ENCODE measurements around the gene SOX21.
A peak's percentile ranks its signal among the peaks of the same experiment; 100 is the strongest.

SOX21 gene

DNA sequence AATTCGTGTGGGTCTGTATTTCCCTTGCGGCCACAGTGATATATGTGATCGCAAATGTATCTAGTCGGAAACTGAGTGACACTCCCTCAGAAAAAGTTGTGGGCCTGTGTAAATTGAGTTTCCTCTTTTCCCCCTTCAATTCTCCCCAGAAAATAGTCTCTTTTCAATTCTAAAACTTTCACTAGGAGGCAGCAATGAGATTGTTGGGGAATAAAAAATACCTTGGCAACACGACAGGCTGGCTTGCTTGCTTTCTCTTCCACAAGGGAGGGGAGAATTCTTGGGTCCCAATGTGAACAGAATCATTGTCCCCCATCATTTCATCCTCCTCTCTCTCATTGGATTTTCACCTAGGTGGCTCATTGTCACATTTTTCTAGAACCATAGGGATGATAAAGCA is 3.7 kb upstream of the SOX21 start:
- in situ Hi-C loops (cut with HindIII; ENCODE audit: low sequenced_read_pairs) = no loop called here
- TF ChIP-seq, protein P1, sequence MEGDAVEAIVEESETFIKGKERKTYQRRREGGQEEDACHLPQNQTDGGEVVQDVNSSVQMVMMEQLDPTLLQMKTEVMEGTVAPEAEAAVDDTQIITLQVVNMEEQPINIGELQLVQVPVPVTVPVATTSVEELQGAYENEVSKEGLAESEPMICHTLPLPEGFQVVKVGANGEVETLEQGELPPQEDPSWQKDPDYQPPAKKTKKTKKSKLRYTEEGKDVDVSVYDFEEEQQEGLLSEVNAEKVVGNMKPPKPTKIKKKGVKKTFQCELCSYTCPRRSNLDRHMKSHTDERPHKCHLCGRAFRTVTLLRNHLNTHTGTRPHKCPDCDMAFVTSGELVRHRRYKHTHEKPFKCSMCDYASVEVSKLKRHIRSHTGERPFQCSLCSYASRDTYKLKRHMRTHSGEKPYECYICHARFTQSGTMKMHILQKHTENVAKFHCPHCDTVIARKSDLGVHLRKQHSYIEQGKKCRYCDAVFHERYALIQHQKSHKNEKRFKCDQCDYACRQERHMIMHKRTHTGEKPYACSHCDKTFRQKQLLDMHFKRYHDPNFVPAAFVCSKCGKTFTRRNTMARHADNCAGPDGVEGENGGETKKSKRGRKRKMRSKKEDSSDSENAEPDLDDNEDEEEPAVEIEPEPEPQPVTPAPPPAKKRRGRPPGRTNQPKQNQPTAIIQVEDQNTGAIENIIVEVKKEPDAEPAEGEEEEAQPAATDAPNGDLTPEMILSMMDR (IDR thresholded peaks at IDR 0.05; ENCODE audit: low read depth, low read length, missing control alignments) = peak; percentile 46
- no peak for DNase-seq (ENCODE audit: low read depth)
- H3K4me3 ChIP-seq (ENCODE audit: low read depth, low read length) = no peak overlapping the region

DNA sequence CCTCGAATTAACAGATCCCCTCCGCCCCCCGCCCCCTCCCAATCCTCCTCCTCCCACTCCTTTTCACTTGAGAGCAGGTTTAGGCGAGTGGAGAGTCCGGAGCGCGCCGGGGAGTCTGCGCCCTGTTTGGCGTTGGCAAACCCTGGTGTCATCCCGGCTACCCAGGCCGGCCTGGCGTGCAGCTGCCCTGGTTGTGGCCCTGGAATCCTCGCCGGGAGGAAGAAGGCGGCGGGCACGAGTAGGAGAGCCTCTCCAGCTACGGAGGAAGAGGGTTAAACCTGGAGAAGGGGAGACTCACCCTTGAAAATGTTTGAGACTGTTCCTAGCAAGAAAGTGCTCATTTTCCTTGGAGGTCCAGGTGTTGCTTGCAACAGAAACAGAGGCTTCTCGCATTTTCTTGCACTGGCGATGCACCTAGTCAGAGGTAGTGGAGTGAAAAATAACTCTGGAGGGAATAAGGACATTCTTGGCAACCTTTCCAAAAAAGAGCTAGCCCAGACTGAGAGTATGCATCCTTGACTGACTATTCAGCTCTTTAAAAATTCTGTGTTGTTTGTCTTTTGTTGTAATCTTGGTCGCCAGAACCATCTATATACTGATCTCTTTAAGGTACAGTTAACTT is 1.3 kb upstream of the SOX21 start:
- in situ Hi-C loops (cut with HindIII; ENCODE audit: low sequenced_read_pairs) = no loop called here
- H3K4me3 ChIP-seq (ENCODE audit: low read depth, low read length) = peak overlapping the region; percentile 34
- TF ChIP-seq, protein P1 (IDR thresholded peaks at IDR 0.05; ENCODE audit: low read depth, low read length, missing control alignments) = no peak
- no peak for DNase-seq (ENCODE audit: low read depth)

DNA sequence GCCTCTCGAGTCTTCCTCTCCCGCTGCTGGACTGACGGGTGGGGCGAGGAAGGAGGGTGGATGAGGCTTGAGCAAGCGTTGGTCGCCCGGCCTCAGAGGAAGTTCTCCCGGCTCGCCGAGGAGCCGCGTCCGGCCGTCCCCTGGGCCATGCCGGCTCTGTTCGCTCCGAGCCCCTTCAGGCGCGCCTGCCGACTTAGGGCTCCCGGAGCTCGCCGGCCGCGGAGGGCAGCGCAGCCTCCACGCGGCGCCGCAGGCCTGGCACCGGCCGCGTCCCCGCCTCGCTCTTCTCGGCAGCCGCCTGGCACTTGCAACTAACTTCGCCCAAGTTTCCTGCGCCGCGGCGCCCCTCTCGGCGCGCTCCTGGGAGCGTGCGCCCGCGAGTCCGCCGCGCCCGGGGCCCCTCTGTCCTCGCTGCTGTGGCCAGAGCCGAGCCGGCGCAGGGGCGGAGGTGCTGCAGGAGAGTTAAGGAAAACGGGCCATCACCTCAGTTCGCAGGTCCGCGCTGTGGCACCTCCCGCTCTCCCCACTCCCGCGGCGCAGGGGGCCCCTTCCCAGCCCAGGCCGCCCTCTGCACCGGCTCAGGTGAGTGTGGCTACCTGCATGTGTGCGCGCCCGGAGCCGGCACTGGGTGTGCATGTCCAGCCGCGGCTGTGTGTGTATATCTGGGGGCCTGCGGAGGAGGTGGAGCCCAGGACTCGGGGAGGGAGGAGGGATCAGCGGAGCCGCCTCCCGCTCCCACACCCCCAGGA is 641 bp upstream of the SOX21 start:
- peak; percentile 26 for DNase-seq (ENCODE audit: low read depth)
- peak overlapping the region; percentile 34 for H3K4me3 ChIP-seq (ENCODE audit: low read depth, low read length)
- TF ChIP-seq, protein P1 (IDR thresholded peaks at IDR 0.05; ENCODE audit: low read depth, low read length, missing control alignments) = no peak
- in situ Hi-C loops (cut with HindIII; ENCODE audit: low sequenced_read_pairs) = no loop called here

DNA sequence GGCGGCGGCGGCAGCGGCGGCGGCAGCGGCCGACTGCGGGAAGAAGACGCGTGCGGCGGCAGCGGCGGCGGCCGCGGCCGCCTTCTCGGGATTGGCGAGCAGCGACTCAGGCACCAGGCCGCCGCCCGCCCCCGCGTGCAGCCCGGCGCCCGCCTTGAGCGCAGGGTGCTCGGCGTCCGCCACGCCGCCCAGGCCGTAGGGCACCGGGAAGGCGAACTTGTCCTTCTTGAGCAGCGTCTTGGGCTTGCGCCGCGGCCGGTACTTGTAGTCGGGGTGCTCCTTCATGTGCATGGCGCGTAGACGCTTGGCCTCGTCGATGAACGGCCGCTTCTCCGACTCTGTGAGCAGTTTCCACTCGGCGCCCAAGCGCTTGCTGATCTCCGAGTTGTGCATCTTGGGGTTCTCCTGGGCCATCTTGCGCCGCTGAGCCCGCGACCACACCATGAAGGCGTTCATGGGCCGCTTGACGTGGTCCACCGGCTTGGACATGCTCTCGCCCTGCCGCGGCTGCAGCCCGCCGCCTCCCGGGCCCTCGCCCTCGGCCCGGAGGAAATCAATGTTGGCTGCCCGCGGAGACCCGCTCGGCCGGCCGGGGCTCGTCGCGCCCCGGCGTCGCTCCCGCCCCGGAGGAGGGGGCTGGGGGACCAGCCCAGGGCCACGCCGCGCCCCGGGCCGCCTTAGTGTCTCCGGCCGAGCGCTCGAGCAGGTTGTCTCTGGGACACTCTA is 621 bp downstream of the SOX21 start:
- peak overlapping the region; percentile 34 for H3K4me3 ChIP-seq (ENCODE audit: low read depth, low read length)
- no peak for DNase-seq (ENCODE audit: low read depth)
- TF ChIP-seq, protein P1 (IDR thresholded peaks at IDR 0.05; ENCODE audit: low read depth, low read length, missing control alignments) = no peak
- in situ Hi-C loops (cut with HindIII; ENCODE audit: low sequenced_read_pairs) = no loop called here

DNA sequence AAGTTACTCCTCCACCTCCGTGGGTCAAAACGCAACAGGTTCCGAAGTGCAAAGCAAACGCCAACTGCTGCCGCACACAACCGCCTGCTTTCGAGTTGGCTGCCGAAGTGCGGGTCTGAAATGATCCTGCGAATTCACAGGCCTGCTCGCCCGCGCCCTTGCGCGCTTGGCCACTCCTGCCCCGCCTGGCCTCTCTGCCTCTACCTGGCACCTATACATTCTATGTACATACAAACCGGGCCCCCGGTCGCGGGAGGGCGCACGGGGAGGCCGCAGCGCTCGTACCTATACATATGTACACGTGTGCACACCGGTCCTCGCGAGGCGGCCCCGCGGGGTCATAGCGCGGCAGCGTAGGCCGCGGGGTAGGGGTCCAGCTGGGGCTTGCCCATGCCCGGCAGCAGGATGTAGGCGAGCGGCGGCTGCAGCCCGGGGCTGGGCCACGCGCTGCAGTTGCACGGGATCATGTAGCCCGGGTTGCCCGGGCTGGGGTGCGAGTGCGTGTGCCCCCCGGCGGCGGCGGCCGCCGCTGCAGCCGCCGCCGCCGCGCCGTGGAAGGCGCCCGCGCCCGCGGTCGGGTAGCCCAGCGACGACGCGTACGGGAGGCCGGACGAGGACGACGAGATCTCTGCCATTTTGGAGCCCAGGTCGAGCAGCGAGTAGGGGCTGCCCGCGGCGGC is 1.3 kb downstream of the SOX21 start:
- no peak for DNase-seq (ENCODE audit: low read depth)
- TF ChIP-seq, protein P1 (IDR thresholded peaks at IDR 0.05; ENCODE audit: low read depth, low read length, missing control alignments) = no peak
- peak overlapping the region; percentile 16 for H3K4me3 ChIP-seq (ENCODE audit: low read depth, low read length)
- in situ Hi-C loops (cut with HindIII; ENCODE audit: low sequenced_read_pairs) = no loop called here
